Trophoblast cell (in vitro differentiated cells and primary cell): ENCODE measurements around the gene DLG4.

Experiments
- DNase-seq, 2 donors: peaks; one replicate each; pipeline ENCODE4 v3.0.0-alpha.2; 2016
- H2AFZ ChIP-seq: 2 replicates; pipeline ENCODE4 v1.6.1; 2013; ENCODE audit warnings: low read length, moderate library complexity, mild to moderate bottlenecking; ENCODE audit not compliant: insufficient read depth, poor library complexity
- H2AK5ac ChIP-seq: 2 replicates; pipeline ENCODE4 v1.6.1; 2013; ENCODE audit warnings: mild to moderate bottlenecking, low read length
- H2BK120ac ChIP-seq: 2 replicates; pipeline ENCODE4 v1.6.1; 2013; ENCODE audit warnings: low read length, mild to moderate bottlenecking, moderate library complexity; ENCODE audit not compliant: insufficient read depth, poor library complexity
- H2BK12ac ChIP-seq: 2 replicates; pipeline ENCODE4 v1.6.1; 2013; ENCODE audit warnings: mild to moderate bottlenecking, low read length, moderate library complexity
- H2BK5ac ChIP-seq: 2 replicates; pipeline ENCODE4 v1.6.1; 2013; ENCODE audit warnings: low read length, low read depth, moderate library complexity, mild to moderate bottlenecking; ENCODE audit not compliant: poor library complexity
- H3K14ac ChIP-seq: 2 replicates; pipeline ENCODE4 v1.6.1; 2013; ENCODE audit warnings: mild to moderate bottlenecking, low read length
- H3K18ac ChIP-seq: 2 replicates; pipeline ENCODE4 v1.6.1; 2013; ENCODE audit warnings: mild to moderate bottlenecking, low read length
- H3K23ac ChIP-seq: 2 replicates; pipeline ENCODE4 v1.6.1; 2013; ENCODE audit warnings: low read length
- H3K27ac ChIP-seq: 2 replicates; pipeline ENCODE4 v1.5.1; 2013; ENCODE audit warnings: low read depth, mild to moderate bottlenecking, inconsistent platforms, low read length, moderate library complexity
- H3K27me3 ChIP-seq: 2 replicates; pipeline ENCODE4 v1.6.1; 2013; ENCODE audit warnings: inconsistent platforms, mild to moderate bottlenecking, low read length, moderate library complexity; ENCODE audit not compliant: insufficient read depth
- H3K36me3 ChIP-seq, 2 experiments: 1 replicate in 1 of 2; 2 replicates in 1 of 2; pipeline ENCODE4 v1.6.1; 2013; ENCODE audit warnings: low read length in 2 of 2, mild to moderate bottlenecking in 2 of 2, moderate library complexity in 1 of 2; ENCODE audit not compliant: insufficient read depth in 2 of 2, control insufficient read depth in 1 of 2
- H3K4ac ChIP-seq: 2 replicates; pipeline ENCODE4 v1.6.1; 2013; ENCODE audit warnings: low read depth, mild to moderate bottlenecking, low read length, moderate library complexity
- H3K4me1 ChIP-seq, 2 experiments: 1 replicate in 1 of 2; 2 replicates in 1 of 2; pipeline ENCODE4 v1.6.1; 2013; ENCODE audit warnings: low read length in 2 of 2, mild to moderate bottlenecking in 2 of 2, moderate library complexity in 1 of 2; ENCODE audit not compliant: insufficient read depth in 2 of 2, control insufficient read depth in 1 of 2
- H3K4me2 ChIP-seq: 2 replicates; pipeline ENCODE4 v1.6.1; 2013; ENCODE audit warnings: inconsistent platforms, mild to moderate bottlenecking, low read length, moderate library complexity
- H3K4me3 ChIP-seq: 2 replicates; pipeline ENCODE4 v1.5.1; 2013; ENCODE audit warnings: mild to moderate bottlenecking, low read depth, low read length, inconsistent platforms
- H3K79me1 ChIP-seq: one replicate; pipeline ENCODE4 v1.6.1; 2013; ENCODE audit warnings: low read length
- H3K79me2 ChIP-seq: 2 replicates; pipeline ENCODE4 v1.6.1; 2013; ENCODE audit warnings: low read length, mild to moderate bottlenecking; ENCODE audit not compliant: control insufficient read depth, insufficient read depth, poor library complexity
- H3K9ac ChIP-seq: 2 replicates; pipeline ENCODE4 v1.6.1; 2013; ENCODE audit warnings: mild to moderate bottlenecking, low read length
- H3K9me3 ChIP-seq: 2 replicates; pipeline ENCODE4 v1.6.1; 2013; ENCODE audit warnings: low read depth, mild to moderate bottlenecking, control low read depth, inconsistent platforms, low read length; ENCODE audit not compliant: insufficient read depth
- H4K12ac ChIP-seq: 2 replicates; pipeline ENCODE4 v1.6.1; 2013; ENCODE audit warnings: low read depth, mild to moderate bottlenecking, low read length, moderate library complexity
- H4K8ac ChIP-seq: 2 replicates; pipeline ENCODE4 v1.6.1; 2013; ENCODE audit warnings: low read depth, mild to moderate bottlenecking, low read length, moderate library complexity
- H4K91ac ChIP-seq: one replicate; pipeline ENCODE4 v1.6.1; 2013; ENCODE audit warnings: low read depth, mild to moderate bottlenecking, low read length, moderate library complexity
- WGBS: extraction: QIAGEN DNeasy Blood & Tissue Kit; methylation state at CpG from one replicate; pipeline ENCODE4 v1.1.7; 2013; ENCODE audit warnings: missing lambda C conversion rate; ENCODE audit not compliant: insufficient read length, insufficient coverage; ENCODE audit errors: extremely low coverage; 5-methylcytosine and 5-hydroxymethylcytosine counted together

Gene DLG4

GRCh38 chr17:7217113-7217987, 2.3 kb downstream of the DLG4 start:
- peak overlapping the region; percentile 16 for H2BK120ac ChIP-seq
- no peaks in the 10 kb centered on the region for H3K9me3 ChIP-seq
- H2AK5ac ChIP-seq: peak overlapping the region; percentile 86
- H3K27me3 ChIP-seq: no peaks in the 10 kb centered on the region
- H3K9ac ChIP-seq: no peak overlapping the region
- peaks cover 26% of the 10 kb centered on the region for H3K79me1 ChIP-seq
- peaks cover 15 to 18% of the 10 kb centered on the region in 2 experiments for H3K36me3 ChIP-seq
- H3K14ac ChIP-seq: no peak overlapping the region
- no peak for DNase-seq
- peaks cover 10% of the 10 kb centered on the region for H3K79me2 ChIP-seq
- H3K4me1 ChIP-seq: peaks cover 44 to 55% of the 10 kb centered on the region in 2 experiments
- peak overlapping the region; percentile 80 for H2BK12ac ChIP-seq
- peak overlapping the region; percentile 5 for H3K18ac ChIP-seq
- peak overlapping the region; percentile 11 for H2BK5ac ChIP-seq
- peak overlapping the region; percentile 60 for H3K4me2 ChIP-seq
- peak overlapping the region; percentile 28 for H3K4ac ChIP-seq
- H3K4me3 ChIP-seq: peak overlapping the region; percentile 16
- H2AFZ ChIP-seq: no peak overlapping the region
- peak overlapping the region; percentile 73 for H4K91ac ChIP-seq
- no peak overlapping the region for H3K27ac ChIP-seq
- no peak overlapping the region for H3K23ac ChIP-seq
- no CpG with 5 or more reads among the region's 32 CpGs for WGBS
- H4K8ac ChIP-seq: peak overlapping the region; percentile 68
- no peak overlapping the region for H4K12ac ChIP-seq

- peak overlapping the region; percentile 6 for H4K8ac ChIP-seq
- H3K27me3 ChIP-seq: no peaks in the 10 kb centered on the region
- no peak overlapping the region for H3K4ac ChIP-seq
- peak overlapping the region; percentile 4 for H3K14ac ChIP-seq
- H3K36me3 ChIP-seq: peaks cover 6 to 9% of the 10 kb centered on the region in 2 experiments
- H4K12ac ChIP-seq: no peak overlapping the region
- H2BK5ac ChIP-seq: no peak overlapping the region
- H3K79me1 ChIP-seq: peaks cover 26% of the 10 kb centered on the region
- peak overlapping the region; percentile 44 for H2AK5ac ChIP-seq
- H3K23ac ChIP-seq: no peak overlapping the region
- peak overlapping the region; percentile 30 for H3K18ac ChIP-seq
- H3K9ac ChIP-seq: no peak overlapping the region
- H3K27ac ChIP-seq: peak overlapping the region; percentile 23
- H2BK12ac ChIP-seq: peak overlapping the region; percentile 14
- H2BK120ac ChIP-seq: no peak overlapping the region
- no peak for DNase-seq
- peak overlapping the region; percentile 45 for H4K91ac ChIP-seq
- H3K79me2 ChIP-seq: peaks cover 10% of the 10 kb centered on the region
- H3K4me1 ChIP-seq: peaks cover 41 to 54% of the 10 kb centered on the region in 2 experiments
- H3K9me3 ChIP-seq: no peaks in the 10 kb centered on the region
- no CpG with 5 or more reads among the region's 7 CpGs for WGBS
- H3K4me2 ChIP-seq: peak overlapping the region; percentile 60
- H3K4me3 ChIP-seq: peak overlapping the region; percentile 16
- no peak overlapping the region for H2AFZ ChIP-seq
These were observed 3.2 kb downstream of the DLG4 start for GRCh38 chr17:7216242-7217112.

GRCh38 chr17:7215652-7216180, 3.9 kb downstream of the DLG4 start:
- H3K27ac ChIP-seq: peak overlapping the region; percentile 66
- peaks cover 0 to 2% of the 10 kb centered on the region in 2 experiments for H3K36me3 ChIP-seq
- no peak overlapping the region for H4K12ac ChIP-seq
- H3K14ac ChIP-seq: peak overlapping the region; percentile 6
- H3K23ac ChIP-seq: no peak overlapping the region
- H3K27me3 ChIP-seq: no peaks in the 10 kb centered on the region
- no peak overlapping the region for H4K91ac ChIP-seq
- DNase-seq: no peak
- H3K79me2 ChIP-seq: peaks cover 9% of the 10 kb centered on the region
- no peak overlapping the region for H3K4ac ChIP-seq
- no peak overlapping the region for H3K4me3 ChIP-seq
- H3K4me1 ChIP-seq: peaks cover 33 to 49% of the 10 kb centered on the region in 2 experiments
- no peak overlapping the region for H3K9ac ChIP-seq
- no peak overlapping the region for H2AK5ac ChIP-seq
- H3K4me2 ChIP-seq: peak overlapping the region; percentile 75
- H2BK5ac ChIP-seq: no peak overlapping the region
- peak overlapping the region; percentile 12 for H2BK120ac ChIP-seq
- no peak overlapping the region for H2BK12ac ChIP-seq
- no peak overlapping the region for H4K8ac ChIP-seq
- no peak overlapping the region for H3K18ac ChIP-seq
- H3K9me3 ChIP-seq: no peaks in the 10 kb centered on the region
- H3K79me1 ChIP-seq: peaks cover 24% of the 10 kb centered on the region
- WGBS: no CpG with 5 or more reads among the region's 10 CpGs
- no peak overlapping the region for H2AFZ ChIP-seq

GRCh38 chr17:7215136-7215638, 4.4 kb downstream of the DLG4 start:
- Histone ChIP-seq H3K27ac (peak overlapping the region; percentile 66), H2BK5ac (no peak overlapping the region), H3K4me2 (peak overlapping the region; percentile 75), H3K4ac (no peak overlapping the region), H4K12ac (no peak overlapping the region), H2BK12ac (peak overlapping the region; percentile 10), H3K23ac (no peak overlapping the region), H3K4me3 (no peak overlapping the region), H4K91ac (no peak overlapping the region), H3K14ac (peak overlapping the region; percentile 6), H3K9ac (no peak overlapping the region), H3K18ac (no peak overlapping the region), H3K4me1 (peaks cover 30 to 47% of the 10 kb centered on the region in 2 experiments), H4K8ac (no peak overlapping the region), H2AK5ac (no peak overlapping the region), H3K79me1 (peaks cover 19% of the 10 kb centered on the region), H2AFZ (no peak overlapping the region), H2BK120ac (peak overlapping the region; percentile 12), H3K27me3 (no peaks in the 10 kb centered on the region), H3K36me3 (no peaks in the 10 kb centered on the region), H3K79me2 (peaks cover 5% of the 10 kb centered on the region), H3K9me3 (no peaks in the 10 kb centered on the region)
- DNase-seq: no peak
- no CpG with 5 or more reads among the region's 9 CpGs for WGBS
